OCI-LY3 (cell line): ENCODE data around the gene MED26.

Experiments
- EZH2phosphoT487 ChIP-seq: fragments of 200-600 bp; shearing (Covaris generic); IDR thresholded peaks from 2 replicates; pipeline ENCODE4 v1.6.1; 2018; ENCODE audit warnings: antibody characterized with exemption, mixed run types, low read depth
- TF ChIP-seq, protein P1 (sequence below): fragments of 200-600, 300-600 bp; sonication (generic); IDR thresholded peaks from 2 replicates; pipeline ENCODE4 v1.5.1; 2014; ENCODE audit warnings: antibody characterized with exemption, low read length, low read depth

DNA sequence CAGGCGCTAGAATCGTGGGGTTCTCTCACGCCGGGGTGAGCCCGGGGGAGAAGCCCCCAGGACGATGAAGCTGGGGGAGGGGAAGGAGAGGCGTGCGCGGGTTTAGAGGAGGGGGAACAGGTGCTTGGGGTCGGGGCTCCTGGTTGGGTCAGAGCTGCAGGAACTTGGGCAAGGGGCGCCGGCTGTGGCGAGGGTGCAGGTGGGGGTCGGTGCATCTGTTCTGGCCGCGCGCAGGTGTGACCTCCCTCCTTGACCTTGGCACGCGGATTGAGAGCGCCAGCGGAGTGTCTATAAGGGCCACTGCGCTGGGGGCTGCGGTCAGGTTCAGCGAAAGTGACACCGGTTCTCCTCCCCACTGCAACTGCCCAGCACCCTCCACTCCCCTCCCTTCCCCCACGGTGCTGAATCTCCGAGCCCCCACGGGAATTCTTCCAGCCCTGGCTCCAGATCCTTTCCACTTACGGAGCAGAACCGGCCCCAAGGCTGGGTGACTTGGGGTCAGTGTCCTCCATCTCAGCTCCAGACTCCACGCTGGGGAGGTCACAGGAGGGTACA lies 33.6 kb upstream of the MED26 start:
- TF ChIP-seq, protein P1, sequence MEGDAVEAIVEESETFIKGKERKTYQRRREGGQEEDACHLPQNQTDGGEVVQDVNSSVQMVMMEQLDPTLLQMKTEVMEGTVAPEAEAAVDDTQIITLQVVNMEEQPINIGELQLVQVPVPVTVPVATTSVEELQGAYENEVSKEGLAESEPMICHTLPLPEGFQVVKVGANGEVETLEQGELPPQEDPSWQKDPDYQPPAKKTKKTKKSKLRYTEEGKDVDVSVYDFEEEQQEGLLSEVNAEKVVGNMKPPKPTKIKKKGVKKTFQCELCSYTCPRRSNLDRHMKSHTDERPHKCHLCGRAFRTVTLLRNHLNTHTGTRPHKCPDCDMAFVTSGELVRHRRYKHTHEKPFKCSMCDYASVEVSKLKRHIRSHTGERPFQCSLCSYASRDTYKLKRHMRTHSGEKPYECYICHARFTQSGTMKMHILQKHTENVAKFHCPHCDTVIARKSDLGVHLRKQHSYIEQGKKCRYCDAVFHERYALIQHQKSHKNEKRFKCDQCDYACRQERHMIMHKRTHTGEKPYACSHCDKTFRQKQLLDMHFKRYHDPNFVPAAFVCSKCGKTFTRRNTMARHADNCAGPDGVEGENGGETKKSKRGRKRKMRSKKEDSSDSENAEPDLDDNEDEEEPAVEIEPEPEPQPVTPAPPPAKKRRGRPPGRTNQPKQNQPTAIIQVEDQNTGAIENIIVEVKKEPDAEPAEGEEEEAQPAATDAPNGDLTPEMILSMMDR: no peak
- TF ChIP-seq EZH2phosphoT487: no peak
